HG02938 (cell line): ENCODE results near the gene BASP1.

Experiments used
- ATAC-seq: cut with Tn5 transposase; IDR thresholded peaks from one replicate; pipeline ENCODE4 v1.9.1; 2021; ENCODE audit warnings: mild to moderate bottlenecking, moderate library complexity; ENCODE audit not compliant: unreplicated experiment

Gene BASP1, protein sequence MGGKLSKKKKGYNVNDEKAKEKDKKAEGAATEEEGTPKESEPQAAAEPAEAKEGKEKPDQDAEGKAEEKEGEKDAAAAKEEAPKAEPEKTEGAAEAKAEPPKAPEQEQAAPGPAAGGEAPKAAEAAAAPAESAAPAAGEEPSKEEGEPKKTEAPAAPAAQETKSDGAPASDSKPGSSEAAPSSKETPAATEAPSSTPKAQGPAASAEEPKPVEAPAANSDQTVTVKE

DNA sequence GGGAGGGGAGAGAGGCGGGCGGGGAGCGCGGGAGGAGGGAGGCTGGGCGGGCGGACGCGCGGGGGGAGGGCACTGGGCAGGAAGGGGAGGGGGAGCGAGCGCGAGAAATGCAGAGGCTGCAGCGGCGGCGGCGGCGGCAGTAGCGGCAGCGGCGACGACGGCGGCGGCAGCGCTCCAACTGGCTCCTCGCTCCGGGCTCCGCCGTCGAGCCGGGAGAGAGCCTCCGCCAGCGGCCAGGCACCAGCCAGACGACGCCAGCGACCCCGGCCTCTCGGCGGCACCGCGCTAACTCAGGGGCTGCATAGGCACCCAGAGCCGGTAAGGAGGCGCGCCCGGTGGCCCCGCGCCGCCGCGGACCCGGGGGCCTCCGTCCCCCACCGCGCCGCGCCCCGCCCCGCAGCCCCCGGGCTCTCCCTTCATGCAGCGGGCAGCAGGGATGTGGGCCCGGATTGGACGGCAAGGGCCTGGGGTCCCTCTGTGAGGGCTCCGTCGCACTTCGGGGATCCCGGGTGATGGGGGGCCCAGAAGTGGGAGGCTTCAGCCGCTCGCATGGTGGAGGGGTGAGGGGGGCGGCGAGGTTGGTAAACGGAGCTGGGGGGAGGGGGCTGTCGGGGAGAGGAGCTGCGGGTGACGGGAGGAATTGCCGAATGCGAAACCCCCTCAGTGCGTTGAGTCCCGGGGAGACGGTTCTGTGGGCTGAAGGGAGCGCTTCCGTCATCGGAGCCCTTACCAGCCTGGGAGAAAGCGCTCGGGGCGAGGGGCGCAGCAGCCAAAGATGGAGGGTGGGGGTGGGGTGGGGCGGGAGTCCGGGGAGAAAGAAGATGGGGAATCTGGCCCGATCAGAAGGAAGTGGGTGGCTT, at the start of gene BASP1:
BASP1 (plus strand) TSS at position 139 of the 860 bp plus-strand sequence. CDS start 57,586 bp downstream, outside the sequence.
- ATAC-seq: no peak

DNA sequence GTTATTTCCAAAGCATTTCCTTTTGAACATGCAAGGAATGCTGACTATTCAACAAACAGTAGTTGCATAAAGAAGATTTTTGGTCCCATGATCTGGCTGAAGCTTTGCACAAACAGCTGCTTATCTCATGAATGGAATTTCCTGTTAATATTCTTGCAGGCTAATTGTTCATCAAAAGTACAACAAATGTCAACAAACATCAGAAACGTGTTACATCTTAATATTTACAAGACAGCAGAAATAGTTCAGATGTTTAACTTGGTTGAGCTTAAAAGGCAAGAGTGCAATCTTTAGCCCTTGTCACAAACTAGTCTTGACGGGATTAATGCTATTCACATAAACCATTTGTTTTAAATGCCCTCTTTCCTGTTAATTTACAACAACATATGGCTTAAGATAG, 47.9 kb upstream of the BASP1 start:
- no peak for ATAC-seq

DNA sequence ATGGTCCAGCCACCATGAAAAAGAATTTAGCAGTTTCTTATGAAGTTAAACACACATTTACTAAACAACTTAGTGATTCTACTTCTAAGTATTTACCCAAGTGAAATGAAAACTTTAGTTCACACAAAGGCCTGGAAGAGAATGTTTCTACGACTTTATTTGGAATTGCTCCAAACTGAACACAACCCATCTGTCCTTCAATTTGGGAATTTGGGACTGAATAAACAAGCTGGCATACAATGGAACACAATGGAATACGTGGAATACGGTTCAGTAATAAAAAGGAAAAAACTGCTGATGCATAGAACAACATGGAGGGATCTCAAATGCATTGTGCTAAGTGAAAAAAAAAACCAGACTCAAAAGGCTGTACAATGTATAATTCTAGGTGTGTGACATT, 44.6 kb upstream of the BASP1 start:
- no peak for ATAC-seq

DNA sequence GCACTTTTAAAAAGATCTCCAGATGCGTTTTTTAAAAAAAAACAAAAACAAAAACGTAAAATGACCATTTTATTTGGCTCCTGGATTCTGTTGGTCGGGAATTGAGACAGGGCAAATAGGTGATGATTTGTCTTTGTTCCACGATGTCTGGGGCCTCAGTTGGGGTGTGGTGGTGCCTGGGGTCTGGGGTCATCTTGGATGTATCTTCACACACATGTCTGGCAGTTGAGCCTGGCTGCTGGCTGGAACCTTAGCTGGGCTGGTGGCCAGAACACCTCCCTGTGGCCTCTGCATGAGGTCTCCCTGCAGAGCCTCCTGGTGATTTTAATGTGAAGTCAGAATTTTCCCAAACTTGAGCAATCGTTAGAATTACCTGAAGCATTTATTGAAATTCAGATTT, 42.5 kb upstream of the BASP1 start:
- no peak for ATAC-seq

DNA sequence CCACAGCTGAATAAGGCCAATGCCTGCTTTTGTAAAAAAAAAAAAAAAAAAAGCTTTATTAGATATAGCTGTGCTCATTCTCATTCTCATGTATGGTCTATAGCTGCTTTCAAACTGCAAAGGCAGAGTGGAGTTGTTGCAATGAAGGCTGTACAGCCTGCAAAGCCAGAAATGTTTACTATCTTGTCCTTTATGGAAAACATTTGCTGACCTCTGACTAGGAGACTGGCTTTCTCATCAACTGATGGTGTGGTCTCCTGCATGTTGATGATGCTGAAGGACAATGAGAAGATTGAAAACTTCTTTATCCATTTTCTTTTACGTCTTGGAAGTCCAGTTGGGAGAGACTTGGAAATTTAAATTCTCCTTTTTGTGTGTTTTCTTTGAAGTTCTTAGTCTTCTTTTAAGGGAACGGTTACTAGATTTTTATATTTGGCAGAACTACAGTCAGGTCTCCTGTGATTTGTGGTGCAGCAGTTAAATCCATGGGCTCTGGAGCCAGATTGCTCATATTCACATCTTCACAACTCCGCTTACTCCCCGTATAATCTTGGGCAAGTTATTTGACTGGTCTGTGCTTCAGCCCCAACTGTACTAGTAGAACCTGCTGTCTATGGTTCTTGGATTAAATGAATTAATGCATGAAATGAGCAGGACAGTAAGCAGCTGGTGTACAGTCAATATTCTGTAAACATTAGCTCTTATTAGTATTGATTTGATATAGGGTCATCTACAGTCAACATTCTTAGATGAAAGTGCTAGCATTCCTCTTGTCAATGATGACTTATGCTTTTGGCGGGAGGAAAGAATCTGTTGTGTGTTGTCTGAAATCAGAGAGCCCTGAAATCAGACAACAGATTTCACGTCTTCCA, 39.7 kb upstream of the BASP1 start:
- ATAC-seq: no peak

DNA sequence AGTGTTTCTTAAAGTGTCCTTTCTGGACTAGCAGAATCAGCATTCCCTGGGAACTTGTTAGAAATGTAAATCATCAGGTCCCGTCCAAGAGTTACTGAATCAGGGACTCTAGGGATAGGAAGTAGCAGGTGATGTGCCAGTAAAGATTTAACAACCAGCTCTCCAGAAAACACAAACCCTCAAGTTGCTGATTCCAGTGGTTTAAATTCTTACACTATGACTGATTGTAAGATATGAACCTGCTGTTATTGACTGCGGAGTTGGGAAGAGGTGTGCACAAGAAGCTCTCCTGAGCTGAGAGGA, 39.1 kb upstream of the BASP1 start:
- ATAC-seq: no peak

DNA sequence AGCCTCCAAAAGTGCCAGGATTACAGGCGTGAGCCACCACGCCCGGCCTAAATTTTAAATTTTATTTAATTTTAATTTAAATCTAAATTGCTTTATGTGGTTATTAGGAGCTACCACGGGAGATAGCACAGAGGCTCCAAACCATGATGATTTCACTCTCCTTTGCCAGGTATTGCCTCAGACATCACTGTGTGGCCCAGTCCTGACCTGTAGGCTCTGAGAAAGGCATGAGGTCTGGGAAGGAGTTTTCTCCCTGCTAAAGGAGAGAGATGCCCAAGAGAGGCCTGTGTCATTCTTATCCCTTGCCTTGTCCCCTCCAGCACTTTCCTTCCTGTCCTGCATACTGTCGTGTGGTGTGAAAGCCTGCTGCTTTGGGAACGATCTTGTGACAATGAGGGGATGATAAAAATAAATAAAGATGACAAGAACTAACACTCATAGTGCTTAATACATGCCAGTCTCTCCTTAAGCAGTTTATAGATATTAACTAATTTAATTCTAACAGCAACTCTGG, 37.0 kb upstream of the BASP1 start:
- ATAC-seq: no peak

DNA sequence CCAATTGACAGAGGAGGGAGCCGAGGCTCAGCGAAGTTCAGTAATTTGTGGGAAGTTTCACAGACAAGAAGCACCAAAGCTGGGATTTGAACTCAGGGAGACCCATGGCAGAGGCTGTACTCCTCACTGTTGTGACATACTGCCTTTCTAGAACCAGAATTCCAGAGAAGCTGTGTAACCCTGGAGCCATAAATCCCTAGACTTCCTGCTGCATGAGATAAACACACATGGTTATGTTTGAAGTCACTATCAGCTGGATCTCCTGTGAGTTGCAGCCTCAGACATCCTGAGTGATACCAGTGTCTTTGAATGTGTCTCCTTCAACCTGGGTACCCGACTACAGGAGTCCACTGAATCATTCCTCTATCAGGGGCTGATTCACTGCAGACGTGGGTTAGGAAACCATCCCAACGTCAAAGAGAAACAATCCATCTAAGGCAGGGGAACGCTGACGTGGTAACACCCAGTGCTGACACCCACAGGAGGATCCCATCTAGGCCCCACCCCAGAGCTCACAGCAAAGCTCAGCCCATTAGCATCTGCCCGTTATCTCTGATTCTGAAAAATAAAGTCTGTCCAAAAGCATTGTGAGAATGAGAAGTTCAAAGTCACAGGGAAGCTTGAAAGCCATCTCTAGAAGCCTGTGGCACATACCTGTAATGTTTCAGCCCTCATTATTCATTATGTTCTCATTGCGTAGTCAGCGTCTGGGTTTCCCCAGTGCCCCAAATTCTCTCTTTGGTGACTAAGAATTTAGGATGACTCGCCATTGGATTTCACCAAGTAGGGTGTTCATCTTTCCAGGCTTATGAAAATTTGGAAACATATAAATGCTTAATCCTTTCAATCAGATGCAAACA, 36.3 kb upstream of the BASP1 start:
- ATAC-seq: no peak

DNA sequence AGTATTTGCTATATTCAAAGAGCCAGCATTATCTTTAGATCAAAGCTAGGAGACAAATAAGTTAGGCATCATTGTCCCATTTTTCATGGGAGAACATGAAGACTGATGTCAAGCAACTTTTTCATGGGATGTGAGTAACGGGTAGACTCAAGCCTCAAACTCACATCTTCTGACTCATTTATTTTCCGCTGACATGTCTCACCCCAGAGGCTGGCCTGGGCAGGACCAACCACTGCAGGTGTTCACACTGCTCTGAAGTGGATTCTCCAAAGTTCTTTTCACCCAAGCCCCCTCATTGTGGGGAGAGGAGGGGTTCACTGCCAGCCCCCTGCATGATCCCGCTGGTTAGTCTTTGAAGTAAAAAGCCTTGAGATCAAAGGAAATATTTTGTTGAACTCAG, 34.9 kb upstream of the BASP1 start:
- ATAC-seq: no peak

DNA sequence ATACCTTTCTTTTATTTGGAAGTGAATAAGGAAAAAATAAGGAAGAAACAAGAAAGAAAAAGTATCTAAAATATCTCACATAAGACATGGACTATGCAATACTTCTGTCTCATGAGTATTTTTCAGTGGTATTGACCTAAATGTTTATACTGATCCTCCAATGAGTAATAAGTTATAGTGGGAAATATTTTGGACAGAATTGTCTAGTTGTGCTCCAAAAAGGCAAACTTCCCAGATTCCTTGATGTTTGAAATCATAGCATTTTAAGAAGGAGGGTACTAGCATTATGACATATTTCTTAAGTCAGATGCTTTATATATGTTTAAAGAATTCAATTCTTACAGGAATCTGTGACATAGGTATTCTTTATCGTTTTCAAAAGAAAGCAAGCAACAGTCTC, 34.5 kb upstream of the BASP1 start:
- no peak for ATAC-seq

DNA sequence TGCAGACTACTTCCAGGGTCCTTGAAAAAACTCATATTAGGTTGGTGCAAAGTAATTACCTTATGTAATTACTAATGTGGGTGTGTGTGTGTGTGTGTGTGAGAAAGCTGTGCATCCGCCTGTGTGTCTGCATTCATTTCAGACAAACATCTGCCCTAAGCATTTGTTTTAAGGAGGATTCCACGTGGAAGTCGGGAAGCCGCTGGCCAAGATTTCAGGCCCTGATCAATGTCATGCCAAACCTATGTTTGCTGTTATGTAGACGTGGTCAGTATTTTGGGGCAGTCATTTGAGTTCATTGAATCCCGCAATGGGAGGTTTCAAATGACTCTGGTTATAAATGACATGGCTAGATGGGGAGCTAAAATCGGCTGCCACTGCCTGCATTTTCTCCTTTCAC, 33.6 kb upstream of the BASP1 start:
- ATAC-seq: no peak

DNA sequence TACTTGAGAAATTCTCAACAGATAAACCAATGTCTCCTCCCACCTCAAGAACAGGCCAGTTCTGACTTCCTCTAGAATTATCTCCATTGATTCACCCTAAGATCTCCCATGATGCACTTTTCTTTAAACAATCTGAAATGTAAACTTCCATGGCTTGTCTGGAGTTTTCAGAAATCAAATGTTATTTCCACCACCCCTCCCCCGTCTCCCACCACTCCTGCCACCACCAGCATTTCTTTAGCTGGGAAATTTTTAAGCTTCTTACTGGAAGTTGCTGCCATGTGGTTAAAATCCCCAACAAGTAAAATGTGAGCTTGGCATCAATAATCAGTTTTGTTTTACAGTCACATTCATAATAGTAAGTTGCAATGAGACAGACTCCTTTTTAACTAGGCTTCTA, 32.8 kb upstream of the BASP1 start:
- ATAC-seq: no peak

DNA sequence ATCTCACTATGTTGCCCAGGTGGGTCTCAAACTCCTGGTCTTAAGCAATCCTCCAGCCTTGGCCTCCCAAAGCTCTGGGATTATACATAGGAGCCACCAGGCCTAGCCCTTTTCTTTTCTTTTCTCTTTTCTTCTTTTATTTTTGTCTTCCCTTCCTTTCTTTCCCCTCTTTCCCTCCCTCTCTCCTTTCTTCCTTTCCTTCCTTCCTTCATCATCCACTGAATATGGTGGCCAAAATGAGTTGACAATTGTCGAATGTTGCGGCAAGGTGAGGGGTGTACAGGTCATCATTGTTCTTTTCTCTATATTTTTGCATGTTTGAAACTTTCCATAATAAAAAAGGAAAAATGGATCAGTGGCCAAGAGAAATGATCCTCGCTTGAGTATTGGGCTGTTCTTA, 32.1 kb upstream of the BASP1 start:
- no peak for ATAC-seq

DNA sequence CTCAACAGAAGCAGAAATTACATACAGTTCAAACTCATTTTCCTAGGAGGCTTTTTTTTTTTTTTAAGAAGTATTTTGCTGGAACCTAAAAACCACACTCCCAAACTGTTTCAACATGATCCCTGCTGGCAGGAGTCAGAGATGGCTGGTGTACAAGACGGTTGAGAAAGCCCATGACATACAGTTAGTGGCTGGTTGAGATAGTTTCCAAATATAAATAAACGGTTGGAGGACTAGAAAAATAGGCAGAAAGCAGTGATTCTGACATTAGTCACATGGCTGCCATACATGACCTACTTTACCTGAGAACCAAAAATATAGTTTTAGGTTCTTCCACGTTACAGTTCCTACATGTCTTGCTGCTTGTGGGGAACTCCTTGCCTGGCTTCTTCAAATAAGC, 31.7 kb upstream of the BASP1 start:
- ATAC-seq: no peak

DNA sequence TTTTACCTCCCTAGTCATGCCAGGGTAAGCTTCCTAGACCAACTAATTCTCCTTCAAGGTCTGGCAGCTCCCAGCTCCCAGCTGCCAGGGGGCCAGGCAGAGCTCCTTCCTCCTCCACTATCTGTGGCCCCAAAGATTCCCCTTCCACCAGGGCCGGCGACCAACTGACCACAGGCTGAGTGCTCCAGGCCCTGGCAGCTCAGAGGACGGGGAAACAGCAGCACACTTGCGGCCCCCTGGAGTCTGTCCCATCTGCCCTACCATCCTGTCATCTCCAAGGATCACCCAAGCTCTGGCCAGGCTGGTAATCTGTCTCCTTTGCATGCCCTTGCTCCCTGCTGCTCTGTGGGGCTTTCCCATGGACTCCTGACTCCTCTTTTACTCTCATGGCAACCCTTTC, 31.2 kb upstream of the BASP1 start:
- ATAC-seq: no peak

DNA sequence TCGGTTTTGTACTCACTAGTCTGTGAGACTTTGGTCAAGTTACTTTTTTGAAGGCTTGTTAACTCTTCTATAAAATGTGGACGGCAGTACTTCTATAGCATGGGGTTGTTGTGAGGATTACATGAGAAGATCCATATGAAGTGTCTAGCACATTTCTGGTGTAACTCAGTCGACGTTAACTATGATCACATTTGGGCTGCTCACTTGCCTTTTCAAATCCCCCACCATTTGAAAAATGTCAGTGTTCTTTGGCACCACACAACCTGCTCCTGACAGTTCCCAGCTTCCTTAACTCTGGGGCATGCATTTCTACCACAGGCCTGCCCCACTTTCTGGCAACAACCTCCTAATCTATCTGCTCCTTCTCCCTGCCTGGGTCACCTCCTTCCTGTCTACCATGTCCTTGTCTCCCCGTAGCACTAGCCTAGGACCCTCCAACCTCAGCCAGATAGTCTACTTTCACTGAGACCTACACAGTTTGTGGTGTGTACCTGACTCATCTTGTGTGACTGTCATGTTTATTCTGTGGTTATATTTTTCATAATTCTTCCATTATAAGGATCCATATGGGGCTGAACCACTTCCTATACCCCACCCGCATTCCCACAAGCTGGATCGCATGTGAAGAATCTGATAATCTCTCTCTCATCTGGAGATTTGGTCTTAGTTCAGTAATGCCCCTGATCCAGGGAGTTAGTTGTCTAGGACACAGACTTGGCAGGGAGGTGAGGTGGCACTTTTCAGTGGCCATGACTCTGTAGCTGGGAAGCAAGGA, 30.2 kb upstream of the BASP1 start:
- ATAC-seq: no peak

DNA sequence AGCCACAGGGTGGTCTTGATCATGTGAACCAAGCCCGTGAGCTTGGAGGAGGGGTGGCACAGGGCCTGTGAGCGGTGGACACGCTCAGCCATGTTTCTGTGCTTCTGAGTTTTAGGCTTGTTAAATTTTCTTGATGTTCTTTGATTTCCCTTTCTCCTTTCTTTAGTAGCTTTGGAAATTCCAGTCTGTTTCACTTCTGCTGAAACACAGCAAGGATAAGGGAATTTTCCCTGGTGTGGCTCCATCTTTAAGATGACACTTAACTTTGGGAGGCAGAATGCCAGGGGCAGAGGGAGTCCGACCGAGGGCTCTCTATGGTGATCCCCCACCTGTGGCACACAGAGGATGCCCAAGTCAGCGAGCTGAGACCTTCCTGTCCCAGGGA, 29.7 kb upstream of the BASP1 start:
- ATAC-seq: no peak

DNA sequence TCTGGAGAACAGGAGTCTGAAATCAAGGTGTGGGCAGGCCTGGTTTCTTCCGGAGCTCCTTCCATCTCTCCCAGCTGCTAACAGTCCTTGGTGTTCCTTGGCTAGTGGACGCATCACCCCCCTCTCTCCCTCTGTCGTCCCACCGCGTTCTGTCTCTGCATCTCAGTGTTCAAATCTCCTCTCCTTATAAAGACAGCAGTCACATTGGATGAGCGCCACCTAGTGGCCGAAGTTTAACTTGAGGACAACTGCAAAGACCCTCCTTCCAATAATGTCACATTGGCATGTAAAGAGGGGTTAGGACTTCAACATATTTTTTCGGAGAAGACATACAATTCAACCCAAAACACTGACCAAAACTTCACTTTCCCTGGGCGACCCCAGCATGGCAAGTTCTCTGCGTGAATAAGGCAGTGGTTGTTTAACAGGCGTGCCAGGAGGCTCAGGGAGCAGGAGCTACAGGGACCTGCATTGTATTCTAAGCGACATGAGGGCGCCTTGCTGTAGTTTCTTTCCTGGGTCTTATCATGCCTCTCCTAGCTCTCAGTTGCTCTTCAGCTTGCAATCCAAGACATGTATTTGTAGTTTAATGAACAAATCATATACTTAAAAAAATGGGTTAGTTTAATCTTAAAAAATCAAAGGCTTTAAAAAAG, 27.9 kb upstream of the BASP1 start:
- ATAC-seq: peak; percentile 76

DNA sequence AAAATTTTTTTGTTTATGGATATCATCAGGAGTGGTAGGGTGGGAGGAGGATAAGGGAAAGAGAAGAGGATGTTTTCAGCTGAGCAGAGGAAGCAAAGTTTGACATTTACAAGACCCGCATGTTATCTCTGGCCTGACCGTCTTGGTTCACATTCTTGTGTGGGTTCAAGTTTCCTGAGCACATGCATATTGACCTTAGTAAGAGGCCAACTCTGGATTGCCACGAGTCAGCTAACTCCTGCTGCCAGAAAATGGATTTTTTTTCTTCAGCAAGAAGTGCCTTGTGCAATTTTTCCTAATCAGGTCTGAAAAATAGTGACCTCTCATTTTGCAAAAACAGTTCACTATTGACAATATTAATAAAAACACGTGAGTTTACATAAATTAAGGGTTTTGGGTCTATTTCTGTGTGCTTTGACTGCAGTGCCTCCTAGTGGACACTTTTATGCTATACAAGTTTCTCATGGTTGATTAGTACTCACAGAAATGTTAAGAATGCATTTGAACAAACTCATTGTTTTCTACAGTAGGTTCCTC, 27.1 kb upstream of the BASP1 start:
- peak; percentile 52 for ATAC-seq
